NCI-H226 (cell line): ENCODE measurements around the gene AGAP2.

Experiments used
- DNase-seq: peaks from one replicate; pipeline ENCODE4 v3.0.0-alpha.2; 2015

Gene AGAP2

GRCh38 chr12:57751788-57752667 is 13.5 kb upstream of the AGAP2 start, which contains the start of gene CDK4:
Gene CDK4, minus strand, starts transcription at chr12:57752310. Its CDS starts 593 bp downstream, at chr12:57751717.
- peak; percentile 100 for DNase-seq

GRCh38 chr12:57751432-57751787 is 12.9 kb upstream of the AGAP2 start:
- no peak for DNase-seq

- no peak for DNase-seq
These were observed 12.3 kb upstream of the AGAP2 start for GRCh38 chr12:57750561-57751431.

GRCh38 chr12:57749061-57749460 is 10.5 kb upstream of the AGAP2 start:
- DNase-seq, result no peak

- no peak for DNase-seq
These were observed 7.5 kb upstream of the AGAP2 start for GRCh38 chr12:57746025-57746424.

GRCh38 chr12:57745485-57745881 is 6.9 kb upstream of the AGAP2 start:
- no peak for DNase-seq

GRCh38 chr12:57744777-57745484 is 6.4 kb upstream of the AGAP2 start, which contains the start of gene TSPAN31:
Gene TSPAN31, plus strand, starts transcription at chr12:57745039. Its CDS starts 116 bp downstream, at chr12:57745155.
- DNase-seq, result peak; percentile 98

- DNase-seq, result no peak
These were observed 5.7 kb upstream of the AGAP2 start for GRCh38 chr12:57744194-57744776.

GRCh38 chr12:57743769-57744168 is 5.2 kb upstream of the AGAP2 start:
- no peak for DNase-seq

- no peak for DNase-seq
These were observed 3.5 kb upstream of the AGAP2 start for GRCh38 chr12:57741844-57742738.

GRCh38 chr12:57741413-57741789 is 2.9 kb upstream of the AGAP2 start:
- no peak for DNase-seq

GRCh38 chr12:57740656-57741412 is 2.3 kb upstream of the AGAP2 start:
- no peak for DNase-seq

GRCh38 chr12:57739914-57740538 is 1.5 kb upstream of the AGAP2 start:
- no peak for DNase-seq

GRCh38 chr12:57739387-57739786 is 845 bp upstream of the AGAP2 start:
- no peak for DNase-seq

GRCh38 chr12:57737467-57738460 is 778 bp downstream of the AGAP2 start:
- DNase-seq, result no peak

- DNase-seq, result no peak
These were observed 1.6 kb downstream of the AGAP2 start for GRCh38 chr12:57736741-57737466.

- peak; percentile 50 for DNase-seq
These were observed 2.4 kb downstream of the AGAP2 start for GRCh38 chr12:57735952-57736740.
